GM12865 (cell line): Measurements from ENCODE around the gene RNF207.

Experiments
- DNase-seq: peaks from one replicate; pipeline ENCODE4 v3.0.0; 2010; ENCODE audit warnings: low read depth
- H3K4me3 ChIP-seq: 2 replicates; pipeline ENCODE4 v1.5.1; 2011; ENCODE audit warnings: mild to moderate bottlenecking, low read depth, low read length, control low read depth
- CTCF ChIP-seq: IDR thresholded peaks from 2 replicates; pipeline ENCODE4 v1.5.1; 2011; ENCODE audit warnings: low read length, control low read depth, low read depth, inconsistent platforms; ENCODE audit not compliant: insufficient read depth; ENCODE audit errors: missing control alignments

The RNF207 gene

DNA sequence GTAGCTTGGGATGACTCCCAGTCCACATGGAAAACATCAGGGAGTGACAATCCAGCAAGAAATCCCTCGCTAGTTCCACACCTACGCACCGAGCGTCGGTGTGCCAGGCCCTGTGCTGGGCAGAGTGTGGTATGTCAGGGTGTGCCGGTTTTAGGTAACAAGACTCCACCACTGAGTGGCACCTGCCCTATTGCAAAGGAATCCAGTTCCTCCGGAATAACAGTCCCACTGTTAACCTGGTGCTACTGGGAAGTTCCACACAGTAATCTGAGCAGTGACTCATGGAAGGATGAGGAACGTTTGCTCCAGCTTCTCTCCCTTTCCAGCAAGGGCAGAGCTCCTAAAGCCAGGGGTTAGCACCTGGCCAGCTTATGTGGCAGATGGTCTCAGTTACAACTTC is 14.3 kb downstream of the RNF207 start:
- no peak for DNase-seq
- no peak overlapping the region for H3K4me3 ChIP-seq
- TF ChIP-seq CTCF: no peak

DNA sequence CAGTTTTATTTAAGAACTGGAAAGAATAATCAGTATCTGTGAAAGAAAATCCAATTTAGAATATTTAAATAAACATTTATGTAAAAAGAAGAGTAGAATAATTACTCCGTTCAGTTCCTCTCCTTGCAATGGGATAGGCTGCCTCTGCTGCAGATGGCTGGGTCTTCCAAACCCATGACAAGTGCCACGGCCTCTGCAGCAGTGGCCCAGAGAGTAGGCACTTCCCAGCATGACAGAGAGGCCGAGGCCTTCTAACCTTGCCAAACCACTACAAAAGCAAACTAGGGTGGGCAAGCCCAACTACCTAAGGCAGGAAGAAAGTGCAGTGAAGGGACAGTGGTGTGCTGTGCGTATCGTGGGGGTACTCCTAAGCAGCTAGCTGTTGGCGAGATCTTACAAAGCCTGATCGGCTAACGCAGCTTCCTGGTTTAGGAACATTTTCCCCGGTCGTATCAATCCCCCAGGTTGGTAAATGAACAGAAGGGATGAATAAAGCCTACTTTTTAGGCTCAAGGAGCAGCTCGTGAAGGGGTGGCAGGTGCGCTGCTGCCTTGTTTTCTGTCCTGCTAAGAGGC is 15.4 kb downstream of the RNF207 start:
- no peak overlapping the region for H3K4me3 ChIP-seq
- TF ChIP-seq CTCF: no peak
- no peak for DNase-seq

- no peak for TF ChIP-seq CTCF
- DNase-seq: no peak
- H3K4me3 ChIP-seq: no peak overlapping the region
Observed at GRCh38 chr1:6222636-6223035, 16.7 kb downstream of the RNF207 start.

DNA sequence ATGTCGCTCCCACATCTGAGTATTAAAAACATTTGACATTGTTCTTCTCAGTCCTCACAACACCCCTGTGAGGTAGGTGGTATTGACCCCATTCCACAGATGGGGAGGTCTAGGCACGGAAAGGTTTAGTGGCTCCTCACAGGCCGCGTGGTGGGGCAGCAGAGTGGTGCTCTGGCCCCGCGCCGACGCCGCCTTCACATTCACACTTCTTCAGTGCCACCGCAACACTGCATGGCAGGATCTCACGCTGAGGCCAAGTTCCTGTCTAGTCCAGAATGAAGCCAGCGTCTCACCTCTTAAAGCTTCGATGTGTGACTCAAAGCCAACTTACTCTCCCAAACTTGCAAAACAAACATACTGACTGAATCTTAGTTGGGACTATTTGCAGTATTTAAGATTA is 17.7 kb downstream of the RNF207 start:
- TF ChIP-seq CTCF: no peak
- no peak overlapping the region for H3K4me3 ChIP-seq
- DNase-seq: no peak

- no peak for TF ChIP-seq CTCF
- DNase-seq: no peak
- H3K4me3 ChIP-seq: no peak overlapping the region
Observed at GRCh38 chr1:6224718-6225117, 18.8 kb downstream of the RNF207 start.

DNA sequence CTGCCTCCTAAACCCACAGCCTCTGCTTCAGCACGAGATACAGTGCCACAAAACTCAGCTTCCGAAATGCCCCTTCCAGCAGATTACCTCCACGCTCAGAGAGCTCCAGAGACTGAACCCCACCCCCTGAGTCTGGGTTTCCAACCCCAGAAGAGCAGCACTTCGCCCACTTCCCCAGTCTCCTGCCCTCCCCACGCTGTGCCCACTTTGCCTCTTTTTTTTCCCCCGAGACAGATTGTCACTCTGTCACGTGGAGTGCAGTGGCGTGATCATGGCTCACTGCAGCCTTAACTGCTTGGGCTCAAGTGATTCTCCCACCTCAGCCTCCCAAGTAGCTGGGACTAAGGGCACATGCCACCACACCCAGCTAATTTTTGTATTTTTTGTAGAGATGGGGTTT is 19.7 kb downstream of the RNF207 start:
- TF ChIP-seq CTCF: no peak
- H3K4me3 ChIP-seq: no peak overlapping the region
- no peak for DNase-seq

- TF ChIP-seq CTCF: no peak
- DNase-seq: no peak
- no peak overlapping the region for H3K4me3 ChIP-seq
Observed at GRCh38 chr1:6233376-6233775, 27.5 kb downstream of the RNF207 start.
